MM.1S (cell line): ENCODE data around the gene LSM7.

Experiments used
- CTCF ChIP-seq: fragments of 300-600 bp; sonication (generic); IDR thresholded peaks from 2 replicates; pipeline ENCODE4 v1.5.1; 2016; ENCODE audit warnings: antibody characterized with exemption, low read length, mixed read lengths
- EZH2 ChIP-seq: fragments of 300-600 bp; sonication (generic); optimal IDR thresholded peaks from 2 replicates; pipeline ENCODE3; 2017; ENCODE audit warnings: low read depth, mild to moderate bottlenecking, antibody characterized with exemption, low read length, mixed read lengths
- EZH2phosphoT487 ChIP-seq: fragments of 300-600 bp; sonication (generic); IDR thresholded peaks from 2 replicates; pipeline ENCODE4 v1.6.1; 2018; ENCODE audit warnings: antibody characterized with exemption, low read length

- TF ChIP-seq CTCF: no peak
- no peak for TF ChIP-seq EZH2
- no peak for TF ChIP-seq EZH2phosphoT487
These were observed 7.4 kb downstream of the LSM7 start for GRCh38 chr19:2320939-2321338.
